Psoas muscle (tissue), 8 donors: ENCODE data around the gene DOCK10. TPM values are rescaled to one million over a fixed set of nuclear protein-coding genes. Genes with fewer than 3 reads are reported as not detected.

Experiments used
- ATAC-seq, 4 donors: fragments of 200-7000 bp; cut with Tn5 transposase; one replicate each; pipeline ENCODE4 v1.9.1; 2020; ENCODE audit warnings: moderate library complexity in 3 of 4, mild to moderate bottlenecking in 2 of 4
- DNase-seq, 2 donors: peaks; one replicate each; pipeline ENCODE4 v3.0.0-alpha.2; 2020
- H3K27ac ChIP-seq: fragments of 200-600 bp; one replicate; pipeline ENCODE4 v1.8.0; 2022
- H3K27me3 ChIP-seq, 3 donors: fragments of 200-600 bp in 1 of 3; one replicate each; pipeline versions ENCODE4 v1.6.1 to v1.8.0; 2013 to 2022; ENCODE audit warnings: low read length in 2 of 3, mild to moderate bottlenecking in 2 of 3, moderate library complexity in 1 of 3; ENCODE audit not compliant: insufficient read depth in 3 of 3
- H3K36me3 ChIP-seq, 2 donors: fragments of 200-600 bp in 1 of 2; one replicate each; pipeline versions ENCODE4 v1.6.1 to v1.8.0; 2013 to 2022; ENCODE audit warnings: low read depth in 1 of 2, mild to moderate bottlenecking in 1 of 2, moderate library complexity in 1 of 2; ENCODE audit not compliant: insufficient read depth in 1 of 2
- H3K4me1 ChIP-seq: fragments of 200-600 bp; one replicate; pipeline ENCODE4 v1.8.0; 2022
- H3K4me3 ChIP-seq: fragments of 200-600 bp; one replicate; pipeline ENCODE4 v1.8.0; 2022; ENCODE audit warnings: mild to moderate bottlenecking
- H3K9me3 ChIP-seq: fragments of 200-600 bp; one replicate; pipeline ENCODE4 v1.8.0; 2022
- WGBS, 3 donors: extraction: QIAGEN DNeasy Blood & Tissue Kit; methylation state at CpG; one replicate each; pipeline versions ENCODE4 v1.1.6 to v1.1.7; 2013; 5-methylcytosine and 5-hydroxymethylcytosine counted together
- intact Hi-C, 2 donors: fragments of 100-400 bp; cut with DNase I; formaldehyde crosslinking; loops; one replicate each; pipeline versions ENCODE4 v1.11.0 to v1.14.2; 2022
- polyA plus RNA-seq, 3 donors: library from polyadenylated mRNA; stranded (reverse); fragments of 200-250 nt; gene quantifications; one replicate each; pipeline ENCODE4 v1.2.3, GENCODE V29; 2013
- total RNA-seq, 4 donors: library from RNA; stranded (reverse); fragmentation: NEBNext Ultra II Directional in 2 of 4; extraction: Animal tissue kit (Norgen Biotek cat#: 25700) in 2 of 4; gene quantifications; one replicate each; pipeline versions ENCODE4 v1.2.1 to v1.2.4, GENCODE V29; 2021 to 2023
- TF ChIP-seq, protein P1 (sequence below): fragments of 200-600 bp; IDR thresholded peaks from one replicate; pipeline ENCODE4 v1.8.0; 2022; ENCODE audit warnings: antibody characterized with exemption
- donor health status: healthy with polysubstance abuse.
- donor health status: DM: no; HTN: no; CAD: no; lungs with moderate emphysema.
- donor health status: Bipolar disorder and iron deficiency.
- donor health status: healthy.
- donor health status: DM: yes; HTN: yes; CAD: no.
- donor health status: DM: no; HTN: no; CAD: no.
- donor health status: DM: no; HTN: no; CAD: no.
- donor health status: DM: yes; HTN: yes; CAD: no.

DOCK10 gene
- total and polyA plus RNA-seq, 7 donors, result 0.17 to 4.4 (median 1.0) TPM

DNA sequence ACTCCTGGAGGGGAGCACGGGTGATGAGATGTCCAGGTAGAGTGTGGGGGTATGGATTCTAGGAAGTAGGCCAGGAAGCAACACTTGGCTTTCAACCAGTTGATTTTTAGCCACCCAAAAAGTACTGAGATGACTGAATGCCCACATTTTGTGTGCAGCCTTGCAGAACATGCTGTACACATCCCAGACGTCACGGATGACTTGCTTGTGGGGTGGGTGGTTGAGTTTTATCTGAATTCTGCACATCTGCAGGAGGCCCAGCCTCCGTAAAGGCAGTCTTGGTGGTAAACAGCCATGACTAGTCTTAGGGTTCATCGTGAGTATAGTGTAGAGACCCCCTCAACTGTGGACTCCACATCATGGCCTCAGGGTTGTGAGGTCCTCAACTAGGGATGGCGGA, 272.8 kb downstream of the DOCK10 start:
- 94 to 98% (median 96%) methylated on average over 6 of the region's 6 CpGs for WGBS, 3 donors
- peaks cover 0 to 4% of the 10 kb centered on the region in 2 donors for H3K36me3 ChIP-seq

DNA sequence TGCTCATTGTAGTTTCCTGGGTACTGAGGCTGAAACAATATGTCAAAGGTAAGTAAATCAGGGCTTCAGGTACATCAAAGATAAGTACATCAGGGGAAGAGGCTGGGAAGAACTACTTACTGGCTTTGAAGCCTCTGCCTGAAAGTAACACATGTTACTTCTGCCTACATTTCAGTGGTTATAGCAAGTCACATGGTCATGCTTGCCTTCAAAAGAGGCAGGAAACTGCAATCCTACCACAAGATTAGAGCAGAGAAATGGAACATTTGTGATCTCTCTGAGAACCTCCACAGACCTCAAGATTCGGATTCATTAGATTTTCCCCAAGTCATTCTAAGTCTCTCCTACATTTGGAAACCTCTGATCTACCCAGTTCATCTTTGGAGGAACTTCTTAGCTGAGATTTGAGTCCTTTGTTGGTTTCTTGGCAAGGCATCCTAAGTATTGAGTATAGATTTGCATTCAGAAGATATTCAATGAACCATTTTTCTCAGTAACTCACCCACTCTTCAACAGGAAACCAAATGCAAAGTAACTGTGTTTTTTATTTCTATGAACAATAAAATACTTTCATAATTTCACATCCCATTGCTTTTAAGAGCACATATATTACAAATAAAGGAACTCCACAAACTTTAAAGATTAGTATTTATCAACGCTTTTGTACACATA, 277.6 kb downstream of the DOCK10 start:
- TF ChIP-seq, protein P1, sequence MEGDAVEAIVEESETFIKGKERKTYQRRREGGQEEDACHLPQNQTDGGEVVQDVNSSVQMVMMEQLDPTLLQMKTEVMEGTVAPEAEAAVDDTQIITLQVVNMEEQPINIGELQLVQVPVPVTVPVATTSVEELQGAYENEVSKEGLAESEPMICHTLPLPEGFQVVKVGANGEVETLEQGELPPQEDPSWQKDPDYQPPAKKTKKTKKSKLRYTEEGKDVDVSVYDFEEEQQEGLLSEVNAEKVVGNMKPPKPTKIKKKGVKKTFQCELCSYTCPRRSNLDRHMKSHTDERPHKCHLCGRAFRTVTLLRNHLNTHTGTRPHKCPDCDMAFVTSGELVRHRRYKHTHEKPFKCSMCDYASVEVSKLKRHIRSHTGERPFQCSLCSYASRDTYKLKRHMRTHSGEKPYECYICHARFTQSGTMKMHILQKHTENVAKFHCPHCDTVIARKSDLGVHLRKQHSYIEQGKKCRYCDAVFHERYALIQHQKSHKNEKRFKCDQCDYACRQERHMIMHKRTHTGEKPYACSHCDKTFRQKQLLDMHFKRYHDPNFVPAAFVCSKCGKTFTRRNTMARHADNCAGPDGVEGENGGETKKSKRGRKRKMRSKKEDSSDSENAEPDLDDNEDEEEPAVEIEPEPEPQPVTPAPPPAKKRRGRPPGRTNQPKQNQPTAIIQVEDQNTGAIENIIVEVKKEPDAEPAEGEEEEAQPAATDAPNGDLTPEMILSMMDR, result no peak
- Histone ChIP-seq H3K9me3 (no peaks in the 10 kb centered on the region), H3K27ac (no peak overlapping the region), H3K4me3 (no peak overlapping the region), H3K36me3 (no peaks in the 10 kb centered on the region), H3K4me1 (no peaks in the 10 kb centered on the region), H3K27me3 (no peaks in the 10 kb centered on the region)
- intact Hi-C loops, result no loop called here
- ATAC-seq (no peak), DNase-seq (no peak)
- 94 to 96% (median 95%) methylated on average over 2 of the region's 2 CpGs for WGBS, 3 donors

More for the DNA sequence above, 272.8 kb downstream of the DOCK10 start:
- Histone ChIP-seq H3K4me3 (no peak overlapping the region), H3K27ac (no peak overlapping the region), H3K27me3 (no peaks in the 10 kb centered on the region), H3K9me3 (no peaks in the 10 kb centered on the region), H3K4me1 (no peaks in the 10 kb centered on the region)
- TF ChIP-seq, protein P1, result no peak
- ATAC-seq (no peak), DNase-seq (no peak)
- intact Hi-C loops, result no loop called here

DNA sequence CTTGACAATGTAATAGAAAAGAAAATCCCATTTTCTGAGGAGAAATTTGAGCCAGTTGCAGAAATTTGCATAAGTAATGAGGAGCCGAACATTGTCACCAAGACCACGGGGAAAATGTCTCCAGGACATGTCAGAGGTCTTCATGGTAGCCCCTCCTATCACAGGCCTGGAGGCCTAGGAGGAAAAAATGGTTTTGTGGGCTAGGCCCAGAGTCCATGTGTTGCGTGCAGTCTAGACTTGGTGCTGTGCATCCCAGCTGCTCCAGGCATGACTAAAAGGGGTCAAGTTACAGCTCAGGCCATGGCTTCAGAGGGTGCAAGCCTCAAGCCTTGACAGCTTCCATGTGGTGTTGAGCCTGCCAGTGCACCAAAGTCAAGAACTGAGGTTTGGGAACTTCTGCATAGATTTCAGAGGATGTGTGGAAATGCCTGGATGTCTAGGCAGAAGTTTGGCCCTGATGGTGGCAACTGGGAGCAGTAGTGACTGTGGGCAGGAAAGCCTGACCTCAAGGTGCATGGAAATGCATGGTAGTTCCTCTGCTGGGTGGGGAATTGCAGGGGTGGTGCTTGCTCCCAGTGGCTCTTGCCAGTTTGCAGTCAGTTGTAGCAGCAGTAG, 284.2 kb downstream of the DOCK10 start:
- H3K4me3 ChIP-seq, result no peak overlapping the region
- WGBS, 3 donors, result 86 to 89% (median 88%) methylated on average over 3 of the region's 3 CpGs
- intact Hi-C loops, result loop anchor here in 1 of 2 donors (1.0 kb wide), 1 partner anchor 27 kb away; no protein-coding TSS in a partner anchor
- DNase-seq, result no peak
- H3K27ac ChIP-seq, result no peak overlapping the region
- no peaks in the 10 kb centered on the region for H3K4me1 ChIP-seq
- TF ChIP-seq, protein P1, result no peak
- H3K27me3 ChIP-seq, result no peaks in the 10 kb centered on the region
- no peaks in the 10 kb centered on the region for H3K9me3 ChIP-seq
- no peaks in the 10 kb centered on the region for H3K36me3 ChIP-seq
- no peak for ATAC-seq

DNA sequence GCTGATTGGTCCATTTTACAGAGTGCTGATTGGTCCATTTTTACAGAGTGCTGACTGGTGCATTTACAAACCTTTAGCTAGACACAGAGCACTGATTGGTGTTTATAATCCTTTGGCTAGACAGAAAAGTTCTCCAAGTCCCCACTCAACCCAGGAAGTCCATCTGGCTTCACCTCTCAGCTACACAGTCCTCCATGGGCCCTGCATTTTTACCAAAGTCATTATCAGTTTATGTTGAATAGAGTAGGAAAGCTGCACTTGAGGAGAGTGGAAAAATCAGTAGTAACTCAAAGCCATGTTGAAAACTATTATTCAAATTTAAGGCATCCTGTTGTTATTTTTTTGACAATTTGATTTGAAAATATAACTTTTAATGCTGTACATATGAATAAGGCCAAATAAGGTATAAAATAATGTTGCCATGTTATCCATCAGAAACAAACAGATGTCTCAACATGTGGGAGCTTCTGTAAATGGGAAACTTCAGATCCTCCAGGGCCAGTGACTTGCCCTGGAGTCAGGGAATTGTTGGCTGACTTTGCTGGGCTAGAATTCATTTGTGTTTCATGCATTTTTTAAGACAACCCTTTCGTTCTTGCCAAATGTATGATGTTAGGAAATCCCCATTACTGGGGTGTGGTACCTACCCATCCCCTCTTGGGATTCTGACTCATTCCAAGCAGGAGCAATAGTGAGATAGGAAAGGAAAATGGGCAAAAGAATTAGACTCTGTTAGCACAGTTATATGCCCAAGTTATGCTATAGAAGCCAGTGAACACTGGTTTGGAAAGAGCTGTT, 288.3 kb downstream of the DOCK10 start:
- intact Hi-C loops, result no loop called here
- no peak overlapping the region for H3K27ac ChIP-seq
- TF ChIP-seq, protein P1, result no peak
- no peaks in the 10 kb centered on the region for H3K27me3 ChIP-seq
- H3K4me1 ChIP-seq, result no peaks in the 10 kb centered on the region
- WGBS, 3 donors, result 14 to 44% (median 23%) methylated on average over 1 of the region's 1 CpG
- ATAC-seq, result peak in 1 of 4 donors; percentile 53
- no peaks in the 10 kb centered on the region for H3K36me3 ChIP-seq
- no peaks in the 10 kb centered on the region for H3K9me3 ChIP-seq
- DNase-seq, result no peak
- no peak overlapping the region for H3K4me3 ChIP-seq
